K562 (cell line): ENCODE measurements around the gene SHISA7. TPM values are rescaled to one million over a fixed set of nuclear protein-coding genes. Genes with fewer than 3 reads are reported as not detected.

Experiments
- ATAC-seq: fragments of 200-7000 bp; cut with Tn5 transposase; 3 replicates; pipeline ENCODE4 v1.9.1; 2020; ENCODE audit warnings: moderate library complexity
- BruUV-seq: library from RNA; stranded (reverse); fragments of 400-500 nt; replicated peaks from 2 replicates; lab custom pipeline; 2021; lab: Mats Ljungman, UMichigan
- CTCF ChIA-PET: fragments of 300-600 bp; formaldehyde crosslinking; extraction: SDS; loops from one replicate; lab custom pipeline; 2021; ENCODE audit warnings: low intra/inter-chr PET ratio; lab: Yijun Ruan, JAX
- POLR2A ChIA-PET: fragments of 300-600, 350-650 bp; sonication (Branson Sonifier 250); formaldehyde crosslinking; extraction: SDS; loops from one replicate; lab custom pipeline; 2021; ENCODE audit warnings: antibody characterized with exemption, inconsistent platforms; lab: Yijun Ruan, JAX
- DNase-seq, 4 experiments: peaks; one replicate each; pipeline versions ENCODE4 v3.0.0 to v3.0.0-alpha.2; 2011 to 2018; ENCODE audit warnings: low spot score in 3 of 4, mixed read lengths in 3 of 4; ENCODE audit errors: extremely low read depth in 1 of 4
- FAIRE-seq: peaks from 2 replicates; lab custom pipeline; 2011; peaks lifted over from hg19 to GRCh38; lab: Jason Lieb, UNC
- H2AFZ ChIP-seq: 2 replicates; pipeline ENCODE4 v1.6.0; 2011; ENCODE audit warnings: low read depth, low read length, control low read depth, inconsistent platforms
- H3K27ac ChIP-seq: fragments of 200-600 bp; 3 replicates; pipeline ENCODE4 v1.8.0; 2011; ENCODE audit warnings: low read depth, mild to moderate bottlenecking, control low read depth, inconsistent platforms, low read length, moderate library complexity, mixed read lengths; ENCODE audit errors: extremely low read depth
- H3K27me3 ChIP-seq, 2 experiments: fragments of 300-600 bp in 1 of 2; 2 replicates in 1 of 2; 3 replicates in 1 of 2; pipeline versions ENCODE4 v1.6.0 to v1.8.0; 2011; ENCODE audit warnings: inconsistent platforms in 2 of 2, low read length in 2 of 2, mild to moderate bottlenecking in 1 of 2, mixed read lengths in 1 of 2, moderate library complexity in 1 of 2; ENCODE audit not compliant: control insufficient read depth in 2 of 2, insufficient read depth in 2 of 2
- H3K36me3 ChIP-seq: fragments of 300-600 bp; 3 replicates; pipeline ENCODE4 v1.8.0; 2011; ENCODE audit warnings: mild to moderate bottlenecking, low read length, inconsistent platforms; ENCODE audit not compliant: control insufficient read depth, insufficient read depth
- H3K4me1 ChIP-seq, 2 experiments: fragments of 200-600 bp in 1 of 2; replicated peaks in 1 of 2; 2 replicates in 1 of 2; 3 replicates in 1 of 2; pipeline versions ENCODE4 v1.5.1 to v1.8.0; 2011; ENCODE audit warnings: inconsistent platforms in 2 of 2, low read length in 2 of 2, mild to moderate bottlenecking in 1 of 2, mixed read lengths in 1 of 2, moderate library complexity in 1 of 2; ENCODE audit not compliant: control insufficient read depth in 2 of 2, insufficient read depth in 2 of 2
- H3K4me2 ChIP-seq: 2 replicates; pipeline ENCODE4 v1.6.1; 2011; ENCODE audit warnings: low read length, control low read depth, inconsistent platforms, mixed read lengths; ENCODE audit not compliant: insufficient read depth
- H3K4me3 ChIP-seq: fragments of 200-600 bp; sonication (generic), shearing (Covaris generic); 2 replicates; pipeline ENCODE4 v1.5.1; 2016; ENCODE audit warnings: control low read depth, inconsistent platforms
- H3K79me2 ChIP-seq: fragments of 200-600 bp; 3 replicates; pipeline ENCODE4 v1.8.0; 2011; ENCODE audit warnings: low read length, inconsistent platforms; ENCODE audit not compliant: control insufficient read depth, insufficient read depth
- H3K9ac ChIP-seq, 2 experiments: 2 replicates each; pipeline versions ENCODE4 v1.6.0 to v1.6.1; 2011; ENCODE audit warnings: low read depth in 2 of 2, low read length in 2 of 2, control low read depth in 1 of 2, inconsistent platforms in 1 of 2, mild to moderate bottlenecking in 1 of 2, mixed read lengths in 1 of 2; ENCODE audit not compliant: insufficient read depth in 1 of 2
- H3K9me1 ChIP-seq: one replicate; pipeline ENCODE4 v1.6.0; 2011; ENCODE audit warnings: inconsistent platforms, mild to moderate bottlenecking, low read length, moderate library complexity; ENCODE audit not compliant: control insufficient read depth, insufficient read depth
- H3K9me3 ChIP-seq: replicated peaks from 2 replicates; pipeline ENCODE4 v1.5.1; 2011; ENCODE audit warnings: low read depth, low read length, inconsistent platforms; ENCODE audit not compliant: control insufficient read depth, insufficient read depth
- H4K20me1 ChIP-seq: replicated peaks from 2 replicates; pipeline ENCODE4 v1.6.1; 2011; ENCODE audit warnings: low read length, inconsistent platforms, mixed read lengths; ENCODE audit not compliant: control insufficient read depth, insufficient read depth
- CGGBP1 ChIP-seq: fragments of 250-450 bp; sonication (Bioruptor Pico); IDR thresholded peaks from 2 replicates; pipeline ENCODE4 v1.9.0; 2021; ENCODE audit warnings: mild to moderate bottlenecking
- ETV1 ChIP-seq: fragments of 450-650 bp; conservative IDR thresholded peaks from 2 replicates; pipeline ENCODE4 v1.6.1; 2016; ENCODE audit warnings: missing genetic modification characterization, control low read depth, low read depth, missing compliant biosample characterization
- PCBP1 ChIP-seq: fragments of 200-400 bp; formaldehyde crosslinking; IDR thresholded peaks from 2 replicates; pipeline ENCODE4 v1.6.1; 2018; ENCODE audit warnings: mild to moderate bottlenecking, low read depth, low read length; ENCODE audit not compliant: poor library complexity, severe bottlenecking
- POLR2G ChIP-seq: fragments of 200-400 bp; formaldehyde crosslinking; IDR thresholded peaks from 2 replicates; pipeline ENCODE4 v1.6.1; 2017; ENCODE audit warnings: low read depth, mild to moderate bottlenecking, antibody characterized with exemption, low read length, moderate library complexity
- PRDM10 ChIP-seq: fragments of 450-650 bp; IDR thresholded peaks from 2 replicates; pipeline ENCODE4 v1.6.1; 2018; ENCODE audit not compliant: partially characterized antibody
- RBFOX2 ChIP-seq: fragments of 200-400 bp; formaldehyde crosslinking; IDR thresholded peaks from 2 replicates; pipeline ENCODE4 v1.6.1; 2017; ENCODE audit warnings: low read depth, mild to moderate bottlenecking, low read length, moderate library complexity
- RBM22 ChIP-seq: fragments of 200-400 bp; formaldehyde crosslinking; IDR thresholded peaks from 2 replicates; pipeline ENCODE4 v1.6.1; 2018; ENCODE audit warnings: low read length, low read depth; ENCODE audit not compliant: poor library complexity, severe bottlenecking
- SRSF3 ChIP-seq: fragments of 200-400 bp; formaldehyde crosslinking; IDR thresholded peaks from 2 replicates; pipeline ENCODE4 v1.6.1; 2016; ENCODE audit warnings: mild to moderate bottlenecking, low read length, moderate library complexity; ENCODE audit not compliant: insufficient read depth
- TCF15 ChIP-seq: fragments of 250-450 bp; sonication (Bioruptor Pico); IDR thresholded peaks from 2 replicates; pipeline ENCODE4 v1.8.0; 2022; ENCODE audit warnings: moderate library complexity, mild to moderate bottlenecking, inconsistent platforms
- TRIM28 ChIP-seq: fragments of 450-650 bp; IDR thresholded peaks from 2 replicates; pipeline ENCODE4 v1.6.1; 2017
- ZNF707 ChIP-seq: fragments of 250-450 bp; sonication (Bioruptor Pico); conservative IDR thresholded peaks from 2 replicates; pipeline ENCODE4 v1.8.0; 2022; ENCODE audit warnings: inconsistent platforms, mild to moderate bottlenecking, moderate library complexity
- WGBS: fragments of 100-300 bp; shearing (Covaris generic); methylation state at CpG from one replicate; pipeline ENCODE4 v1.1.6; 2016; ENCODE audit warnings: low coverage, mixed read lengths; ENCODE audit not compliant: insufficient coverage; ENCODE audit errors: missing lambda C conversion rate; 5-methylcytosine and 5-hydroxymethylcytosine counted together
- in situ Hi-C: fragments of 300-500 bp; cut with MboI; formaldehyde crosslinking; loops from 4 replicates; pipeline ENCODE4 v1.15.0; 2018; ENCODE audit warnings: inconsistent platforms, mixed read lengths
- intact Hi-C: fragments of 100-400 bp; cut with micrococcal nuclease; formaldehyde crosslinking; loops from 2 replicates; pipeline ENCODE4 v1.14.2; 2022
- polyA plus RNA-seq, 8 experiments: library from polyadenylated mRNA; depleted of rRNA in 4 of 8; stranded (reverse) in 5 of 8; unstranded in 3 of 8; fragments of >200 nt; fragmentation: Nextera tagmentation in 2 of 8; fragmentation: Illumina TruSeq in 1 of 8; extraction: Ambion mirVana in 2 of 8; extraction: Trizol in 1 of 8; gene quantifications; 2 replicates each; pipeline versions ENCODE4 v1.2.1 to v1.2.3, GENCODE V29; 2011 to 2014; ENCODE audit warnings: inconsistent platforms in 1 of 8, missing spikeins in 1 of 8
- total RNA-seq, 7 experiments: library from RNA; depleted of rRNA in 6 of 7; stranded (reverse); fragments of >200 nt in 6 of 7; fragmentation: Illumina TruSeq in 2 of 7; extraction: Trizol in 2 of 7; gene quantifications; 2 replicates each; pipeline versions ENCODE4 v1.2.1 to v1.2.3, GENCODE V29; 2011 to 2021; ENCODE audit warnings: low replicate concordance in 1 of 7

SHISA7 gene
- total and polyA plus RNA-seq, 9 of the 15 experiments (the other 6 are each of a cell fraction or from before 2014, with no cell fraction given): 0.01 to 0.40 (median 0.07) TPM

GRCh38 chr19:55482156-55482961 is 39.3 kb upstream of the SHISA7 start:
- ATAC-seq (no peak), FAIRE-seq (no peak), DNase-seq (no peak)
- H3K9me3 ChIP-seq: no peaks in the 10 kb centered on the region
- H2AFZ ChIP-seq: no peak overlapping the region
- H3K27me3 ChIP-seq: no peaks in the 10 kb centered on the region
- H4K20me1 ChIP-seq: no peaks in the 10 kb centered on the region
- H3K4me2 ChIP-seq: no peak overlapping the region
- no peak overlapping the region for H3K4me3 ChIP-seq
- H3K27ac ChIP-seq: no peak overlapping the region
- H3K9ac ChIP-seq: no peak overlapping the region
- H3K79me2 ChIP-seq: peaks cover 31% of the 10 kb centered on the region
- TF ChIP-seq TCF15 (CRISPR knock-in tag) (no peak), RBFOX2 (peak; percentile 62; the same call in 1 of the 2 replicates), CGGBP1 (CRISPR knock-in tag) (no peak), ZNF707 (CRISPR knock-in tag) (no peak), PRDM10 (no peak), POLR2G (peak; percentile 34), SRSF3 (no peak), ETV1 (tag) (no peak), RBM22 (peak; percentile 35), TRIM28 (no peak), PCBP1 (peak; percentile 41)
- in situ Hi-C loops (no loop called here), intact Hi-C loops (no loop called here)
- peaks cover 32% of the 10 kb centered on the region for H3K36me3 ChIP-seq
- WGBS: 97% methylated on average over 36 of the region's 83 CpGs
- no peaks in the 10 kb centered on the region for H3K9me1 ChIP-seq
- POLR2A ChIA-PET: interaction anchor here (0.6 to 1.0 kb wide), 2 partner anchors 16 to 87 kb away, joined by 3 to 5 read pairs; no protein-coding TSS in a partner anchor
- no TSS peak for BruUV-seq
- peaks cover 26 to 69% of the 10 kb centered on the region in 2 experiments for H3K4me1 ChIP-seq
- CTCF ChIA-PET: no interaction called here
